Activated T-cell treated with anti-CD3 and anti-CD28 coated beads, Interleukin-2, amount 50 U/mL, for 72 hours (primary cell): ENCODE data around the gene ST6GALNAC4. TPM values are rescaled to one million over a fixed set of nuclear protein-coding genes. Genes with fewer than 3 reads are reported as not detected.
A peak's percentile ranks its signal among the peaks of the same experiment; 100 is the strongest.

ENCODE experiments used
- ATAC-seq, 2 donors: fragments of 150-1000 bp; cut with Tn5 transposase; replicated peaks in 1 of 2; 2 replicates each; pipeline ENCODE4 v1.10.0; 2021; ENCODE audit warnings: moderate library complexity in 2 of 2, mild to moderate bottlenecking in 1 of 2
- DNase-seq, 2 donors: peaks; one replicate each; pipeline ENCODE4 v3.0.0; 2021 to 2022; ENCODE audit warnings: mixed read lengths in 1 of 2
- H3K27ac Mint-ChIP-seq: one replicate; pipeline ENCODE4 v1.8.0; 2022; ENCODE audit warnings: mild to moderate bottlenecking, moderate library complexity, mixed read lengths
- H3K27me3 Mint-ChIP-seq: one replicate; pipeline ENCODE4 v1.8.0; 2022; ENCODE audit warnings: low read depth, mixed read lengths
- H3K36me3 Mint-ChIP-seq, 2 donors: one replicate each; pipeline ENCODE4 v1.8.0; 2022; ENCODE audit warnings: mixed read lengths in 2 of 2, mild to moderate bottlenecking in 1 of 2; ENCODE audit not compliant: insufficient read depth in 2 of 2
- H3K4me1 Mint-ChIP-seq: one replicate; pipeline ENCODE4 v1.8.0; 2022; ENCODE audit warnings: low read depth, mixed read lengths
- H3K4me3 Mint-ChIP-seq, 2 donors: one replicate each; pipeline ENCODE4 v1.8.0; 2022; ENCODE audit warnings: mild to moderate bottlenecking in 2 of 2, mixed read lengths in 2 of 2, moderate library complexity in 2 of 2
- H3K9me3 Mint-ChIP-seq, 2 donors: one replicate each; pipeline ENCODE4 v1.8.0; 2022; ENCODE audit warnings: mixed read lengths in 2 of 2
- total RNA-seq, 2 donors: library from RNA; stranded (reverse); gene quantifications; one replicate each; pipeline ENCODE4 v1.2.3, GENCODE V29; 2022

The ST6GALNAC4 gene
- total RNA-seq, 2 donors from 2014 or later: 28.1 to 30.5 TPM

DNA sequence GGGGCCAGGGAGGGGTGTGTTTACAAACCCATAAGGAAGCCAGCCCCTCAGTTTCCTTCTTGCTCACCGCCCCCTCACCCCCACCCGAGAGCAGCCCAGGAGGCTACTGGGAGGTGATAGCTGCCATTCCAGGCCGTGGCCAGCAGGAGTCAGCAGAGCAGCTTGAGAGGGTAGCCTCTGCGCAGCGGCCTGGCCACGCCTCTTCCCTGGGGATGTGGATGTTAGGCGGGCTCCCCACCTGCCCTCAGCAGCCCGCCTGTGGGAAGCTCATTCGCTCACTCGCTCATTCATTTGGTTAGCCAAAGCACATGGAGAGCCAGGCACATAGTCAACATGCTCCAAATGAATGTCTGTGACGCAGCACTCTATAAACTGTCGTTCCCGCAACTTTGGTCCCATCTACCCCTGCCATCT lies 26.9 kb upstream of the ST6GALNAC4 start:
- Mint-ChIP-seq H3K4me3 (no peak overlapping the region), H3K9me3 (no peaks in the 10 kb centered on the region), H3K4me1 (peaks cover 29% of the 10 kb centered on the region), H3K27ac (peak overlapping the region; percentile 31), H3K36me3 (peaks cover 4 to 11% of the 10 kb centered on the region in 2 donors), H3K27me3 (no peaks in the 10 kb centered on the region)
- ATAC-seq (peak; percentile 83 to 85), DNase-seq (peak; percentile 78 to 84)

- ATAC-seq (peak; percentile 6 to 14), DNase-seq (no peak)
- Mint-ChIP-seq H3K36me3 (peaks cover 2 to 11% of the 10 kb centered on the region in 2 donors), H3K9me3 (no peaks in the 10 kb centered on the region), H3K27me3 (no peaks in the 10 kb centered on the region), H3K4me3 (no peak overlapping the region), H3K27ac (no peak overlapping the region), H3K4me1 (peaks cover 24% of the 10 kb centered on the region)
These were observed 26.3 kb upstream of the ST6GALNAC4 start for GRCh38 chr9:127943011-127943662.

DNA sequence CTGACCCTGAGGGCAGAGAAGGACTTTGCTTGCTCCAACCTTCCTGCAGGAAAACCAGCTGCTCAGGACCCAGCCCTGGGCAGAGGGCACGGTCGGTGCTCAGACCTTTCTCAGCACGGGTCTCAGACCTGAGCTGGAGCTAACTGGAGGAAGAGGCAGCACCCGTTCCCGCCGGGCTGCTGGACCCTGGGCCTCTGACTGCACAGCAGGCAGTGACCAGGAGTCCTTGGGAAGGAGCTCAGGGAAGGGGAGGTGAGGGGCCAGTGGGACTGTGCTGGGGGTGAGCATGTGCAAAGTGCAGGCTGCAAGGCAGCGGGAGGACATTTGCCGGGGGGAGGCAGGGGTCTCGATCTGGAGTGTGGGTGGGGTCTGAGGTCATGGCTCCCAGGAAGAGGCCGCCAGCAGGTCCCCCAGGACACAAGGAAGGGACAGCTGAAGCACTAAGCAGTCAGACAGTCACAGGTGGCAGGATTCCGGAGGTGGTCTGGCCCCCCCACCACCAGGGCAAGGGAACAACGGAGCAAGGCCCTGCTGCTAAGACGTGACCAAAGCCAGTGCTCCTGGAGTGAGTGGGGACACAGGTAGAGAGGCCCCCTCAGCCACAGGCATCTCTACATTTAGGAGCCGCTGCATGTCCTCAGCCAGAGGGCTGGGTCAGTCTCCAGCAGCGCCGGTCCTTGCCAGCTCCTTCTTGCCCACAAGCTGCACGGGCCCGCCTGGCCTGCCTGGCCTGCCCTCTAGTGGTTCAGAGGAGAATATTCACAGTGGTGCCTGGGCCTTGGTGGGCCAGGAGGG lies 25.6 kb upstream of the ST6GALNAC4 start:
- no peak overlapping the region for H3K27ac Mint-ChIP-seq
- peak; percentile 55 to 71 for DNase-seq
- peaks cover 31% of the 10 kb centered on the region for H3K4me1 Mint-ChIP-seq
- no peak overlapping the region for H3K4me3 Mint-ChIP-seq
- no peaks in the 10 kb centered on the region for H3K9me3 Mint-ChIP-seq
- peaks cover 2 to 11% of the 10 kb centered on the region in 2 donors for H3K36me3 Mint-ChIP-seq
- H3K27me3 Mint-ChIP-seq: no peaks in the 10 kb centered on the region
- ATAC-seq: peak; percentile 46 to 56

DNA sequence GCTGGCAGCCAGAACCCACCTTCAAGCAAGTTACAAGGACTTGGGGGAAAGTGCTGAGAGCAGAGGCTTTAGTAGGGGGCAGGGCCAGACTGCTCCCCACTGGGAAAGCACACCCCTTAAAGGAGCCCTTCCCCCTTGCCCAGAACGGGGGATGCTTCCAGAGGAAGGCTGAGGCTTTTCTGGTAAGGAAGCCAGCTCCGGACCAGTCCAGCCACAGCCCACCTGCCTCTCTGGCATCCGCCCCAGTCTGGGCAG lies 25.0 kb upstream of the ST6GALNAC4 start:
- Mint-ChIP-seq H3K27me3 (no peaks in the 10 kb centered on the region), H3K9me3 (no peaks in the 10 kb centered on the region), H3K4me1 (peaks cover 33% of the 10 kb centered on the region), H3K36me3 (peaks cover 4 to 12% of the 10 kb centered on the region in 2 donors), H3K27ac (no peak overlapping the region), H3K4me3 (no peak overlapping the region)
- DNase-seq (no peak), ATAC-seq (no peak)

- DNase-seq (no peak), ATAC-seq (no peak)
- Mint-ChIP-seq H3K4me1 (peaks cover 36% of the 10 kb centered on the region), H3K36me3 (peaks cover 4 to 12% of the 10 kb centered on the region in 2 donors), H3K9me3 (no peaks in the 10 kb centered on the region), H3K4me3 (no peak overlapping the region), H3K27me3 (no peaks in the 10 kb centered on the region), H3K27ac (no peak overlapping the region)
These were observed 24.5 kb upstream of the ST6GALNAC4 start for GRCh38 chr9:127941062-127941960.

- ATAC-seq: no peak
- Mint-ChIP-seq H3K27me3 (no peaks in the 10 kb centered on the region), H3K27ac (no peak overlapping the region), H3K36me3 (peaks cover 6 to 15% of the 10 kb centered on the region in 2 donors), H3K9me3 (no peaks in the 10 kb centered on the region), H3K4me1 (peaks cover 43% of the 10 kb centered on the region), H3K4me3 (no peak overlapping the region)
- DNase-seq: no peak
These were observed 23.8 kb upstream of the ST6GALNAC4 start for GRCh38 chr9:127940593-127940992.

GRCh38 chr9:127938298-127938690 lies 21.5 kb upstream of the ST6GALNAC4 start:
- H3K4me1 Mint-ChIP-seq: peaks cover 52% of the 10 kb centered on the region
- peak overlapping the region; percentile 58 for H3K27ac Mint-ChIP-seq
- DNase-seq: no peak
- H3K9me3 Mint-ChIP-seq: no peaks in the 10 kb centered on the region
- no peaks in the 10 kb centered on the region for H3K27me3 Mint-ChIP-seq
- peaks cover 6 to 12% of the 10 kb centered on the region in 2 donors for H3K36me3 Mint-ChIP-seq
- peak overlapping the region; percentile 48 to 61 for H3K4me3 Mint-ChIP-seq
- peak in 1 of 2 donors; percentile 0 for ATAC-seq

DNA sequence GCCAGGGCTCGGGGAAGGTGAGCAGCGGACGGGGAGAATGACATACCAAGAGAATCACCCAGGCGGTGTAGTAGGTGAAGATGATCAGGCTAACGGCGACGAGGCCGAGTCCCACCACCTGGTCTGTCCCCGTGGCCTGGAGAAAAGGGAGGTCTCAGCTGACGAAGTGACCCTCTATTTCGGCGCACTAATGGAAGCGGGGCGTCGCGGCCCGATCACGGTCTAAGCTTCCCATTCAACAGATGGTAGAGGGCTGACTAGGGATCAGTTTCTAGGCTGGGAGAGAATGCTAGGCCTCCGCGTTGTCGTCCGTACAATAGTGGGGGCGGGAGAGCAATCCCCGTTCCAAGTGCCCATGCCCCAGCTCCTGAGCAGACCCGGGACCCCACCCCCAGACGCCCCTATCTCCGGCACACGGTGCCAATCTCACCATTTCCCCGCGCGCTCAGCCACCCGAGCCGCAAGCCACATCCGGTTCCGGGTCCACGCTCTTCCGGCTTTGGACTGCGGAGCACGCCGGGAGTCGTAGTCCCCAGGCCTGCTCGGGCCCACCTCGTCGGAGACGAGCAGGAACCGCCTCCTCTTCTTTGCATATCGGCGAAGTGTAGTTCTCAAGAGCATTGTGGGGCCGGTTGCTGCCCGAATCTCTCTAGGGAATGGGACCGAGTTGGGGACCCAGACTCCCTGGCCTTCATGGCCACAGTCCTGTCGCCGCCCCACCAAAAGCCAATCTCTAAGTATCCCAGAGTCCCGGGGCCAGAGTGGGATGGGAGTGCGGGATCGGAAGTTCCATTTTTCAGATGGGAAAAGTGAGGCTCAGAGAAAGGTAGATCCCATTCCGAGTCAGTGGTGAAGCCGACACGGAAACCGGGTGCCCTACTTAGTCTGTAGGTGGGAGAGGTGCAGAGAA lies 20.8 kb upstream of the ST6GALNAC4 start, which contains the start of gene DPM2:
Gene DPM2 (minus strand): TSS at position 467 of the 910 bp plus-strand sequence. CDS start 34 bp downstream, at position 433.
- peak; percentile 89 to 91 for DNase-seq
- Mint-ChIP-seq H3K4me1 (peaks cover 52% of the 10 kb centered on the region), H3K4me3 (peak within 1 kb of the TSS; percentile 90 to 97), H3K9me3 (no peaks in the 10 kb centered on the region), H3K36me3 (peaks cover 6 to 14% of the 10 kb centered on the region in 2 donors), H3K27me3 (no peaks in the 10 kb centered on the region), H3K27ac (peak within 1 kb of the TSS; percentile 80)
- ATAC-seq: peak; percentile 95 to 96

DNA sequence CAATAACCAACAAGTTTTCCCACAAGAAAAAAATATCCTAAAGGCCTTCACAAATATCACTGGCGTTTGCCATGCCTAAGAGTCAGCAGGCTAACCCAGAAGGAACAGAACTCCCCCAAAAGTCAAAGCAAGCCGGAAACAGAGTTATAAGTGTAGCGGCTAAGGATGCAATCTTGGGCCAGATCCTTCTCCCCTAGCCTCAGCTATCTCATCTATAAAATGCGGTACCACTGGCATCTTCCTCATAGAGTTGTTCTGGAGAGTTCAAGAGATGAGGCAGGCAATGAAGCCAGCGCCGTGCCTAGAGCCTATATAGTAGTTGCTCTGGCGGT lies 20.2 kb upstream of the ST6GALNAC4 start:
- DNase-seq: no peak
- Mint-ChIP-seq H3K27me3 (no peaks in the 10 kb centered on the region), H3K36me3 (peaks cover 6 to 14% of the 10 kb centered on the region in 2 donors), H3K4me1 (peaks cover 51% of the 10 kb centered on the region), H3K4me3 (peak overlapping the region; percentile 90 to 97), H3K9me3 (no peaks in the 10 kb centered on the region), H3K27ac (peak overlapping the region; percentile 80)
- ATAC-seq: no peak

DNA sequence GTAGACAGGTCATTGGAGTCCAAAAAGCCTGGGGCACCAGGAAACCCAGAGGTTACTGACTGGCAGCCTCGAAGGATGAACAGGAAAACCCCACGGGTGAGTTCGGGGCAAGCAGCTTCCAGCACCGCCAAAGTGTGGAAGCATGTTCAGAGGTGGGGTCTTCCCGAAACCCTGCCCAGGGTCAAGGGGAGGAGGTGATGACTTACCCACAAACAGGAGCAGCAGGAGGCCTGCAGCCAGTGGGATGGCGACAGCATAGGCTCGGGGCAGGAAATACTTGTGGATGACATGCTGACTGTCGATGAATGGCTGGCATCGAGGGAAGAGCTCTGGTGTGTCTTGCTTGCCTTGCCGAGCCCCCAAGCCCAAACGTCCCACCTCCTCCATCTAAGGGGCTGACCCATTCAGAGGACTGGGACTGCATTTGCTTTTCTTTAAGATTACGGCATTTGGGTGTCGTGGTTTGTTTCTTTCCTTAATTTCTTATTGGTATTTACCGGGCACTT lies 19.6 kb upstream of the ST6GALNAC4 start:
- peaks cover 4 to 14% of the 10 kb centered on the region in 2 donors for H3K36me3 Mint-ChIP-seq
- H3K9me3 Mint-ChIP-seq: no peaks in the 10 kb centered on the region
- no peaks in the 10 kb centered on the region for H3K27me3 Mint-ChIP-seq
- ATAC-seq (no peak), DNase-seq (no peak)
- H3K4me3 Mint-ChIP-seq: peak overlapping the region; percentile 90 to 97
- H3K4me1 Mint-ChIP-seq: peaks cover 55% of the 10 kb centered on the region
- peak overlapping the region; percentile 3 for H3K27ac Mint-ChIP-seq

- ATAC-seq (peak; percentile 21 to 24), DNase-seq (no peak)
- H3K27ac Mint-ChIP-seq: peak overlapping the region; percentile 3
- peak overlapping the region; percentile 90 to 97 for H3K4me3 Mint-ChIP-seq
- no peaks in the 10 kb centered on the region for H3K9me3 Mint-ChIP-seq
- peaks cover 4 to 14% of the 10 kb centered on the region in 2 donors for H3K36me3 Mint-ChIP-seq
- H3K4me1 Mint-ChIP-seq: peaks cover 61% of the 10 kb centered on the region
- no peaks in the 10 kb centered on the region for H3K27me3 Mint-ChIP-seq
These were observed 19.0 kb upstream of the ST6GALNAC4 start for GRCh38 chr9:127935765-127936221.

- Mint-ChIP-seq H3K4me3 (peak overlapping the region; percentile 90 to 97), H3K4me1 (peaks cover 65% of the 10 kb centered on the region)
These were observed 18.1 kb upstream of the ST6GALNAC4 start for GRCh38 chr9:127934986-127935385.

More at GRCh38 chr9:127934986-127935385, 18.1 kb upstream of the ST6GALNAC4 start:
- peaks cover 4 to 12% of the 10 kb centered on the region in 2 donors for H3K36me3 Mint-ChIP-seq
- ATAC-seq: no peak
- H3K9me3 Mint-ChIP-seq: no peaks in the 10 kb centered on the region
- no peak for DNase-seq
- peaks cover 3% of the 10 kb centered on the region for H3K27me3 Mint-ChIP-seq
- H3K27ac Mint-ChIP-seq: peak overlapping the region; percentile 6
